Esophagus squamous epithelium (tissue), 4 donors: ENCODE measurements around the gene ANO8.

Experiments used
- POLR2A ChIP-seq, 4 donors: fragments of 450-650 bp; IDR thresholded peaks; one replicate each; pipeline ENCODE4 v1.6.1; 2017; ENCODE audit warnings: antibody characterized with exemption in 4 of 4, mild to moderate bottlenecking in 4 of 4, moderate library complexity in 3 of 4
- TF ChIP-seq, protein P1 (sequence below), 6 experiments: fragments of 450-650 bp in 4 of 6; fragments of 200-600 bp in 2 of 6; sonication (generic) in 2 of 6; IDR thresholded peaks; one replicate each; pipeline ENCODE4 v1.5.1; 2016 to 2019; ENCODE audit warnings: antibody characterized with exemption in 6 of 6, mild to moderate bottlenecking in 4 of 6, moderate library complexity in 4 of 6

DNA sequence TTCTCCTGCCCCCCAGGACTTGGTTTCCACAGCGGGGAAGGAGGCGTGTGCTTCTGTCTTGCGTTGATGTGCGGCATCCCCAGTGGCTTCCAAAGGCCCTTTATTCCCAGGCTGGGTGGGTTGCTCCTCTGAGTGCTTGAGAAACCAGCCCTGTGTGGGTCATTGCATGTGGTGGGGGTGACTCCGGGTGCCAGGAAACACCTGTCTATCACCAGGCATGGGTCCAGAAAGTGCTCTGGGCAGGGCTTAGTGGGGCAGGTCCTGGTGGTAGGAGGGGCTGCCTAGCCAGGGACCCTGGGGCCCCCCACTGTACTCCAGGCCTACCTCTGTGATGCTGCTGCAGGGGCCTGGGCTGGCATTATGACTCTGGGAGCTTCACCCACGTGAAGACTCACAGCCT, 15.7 kb downstream of the ANO8 start:
- TF ChIP-seq, protein P1, sequence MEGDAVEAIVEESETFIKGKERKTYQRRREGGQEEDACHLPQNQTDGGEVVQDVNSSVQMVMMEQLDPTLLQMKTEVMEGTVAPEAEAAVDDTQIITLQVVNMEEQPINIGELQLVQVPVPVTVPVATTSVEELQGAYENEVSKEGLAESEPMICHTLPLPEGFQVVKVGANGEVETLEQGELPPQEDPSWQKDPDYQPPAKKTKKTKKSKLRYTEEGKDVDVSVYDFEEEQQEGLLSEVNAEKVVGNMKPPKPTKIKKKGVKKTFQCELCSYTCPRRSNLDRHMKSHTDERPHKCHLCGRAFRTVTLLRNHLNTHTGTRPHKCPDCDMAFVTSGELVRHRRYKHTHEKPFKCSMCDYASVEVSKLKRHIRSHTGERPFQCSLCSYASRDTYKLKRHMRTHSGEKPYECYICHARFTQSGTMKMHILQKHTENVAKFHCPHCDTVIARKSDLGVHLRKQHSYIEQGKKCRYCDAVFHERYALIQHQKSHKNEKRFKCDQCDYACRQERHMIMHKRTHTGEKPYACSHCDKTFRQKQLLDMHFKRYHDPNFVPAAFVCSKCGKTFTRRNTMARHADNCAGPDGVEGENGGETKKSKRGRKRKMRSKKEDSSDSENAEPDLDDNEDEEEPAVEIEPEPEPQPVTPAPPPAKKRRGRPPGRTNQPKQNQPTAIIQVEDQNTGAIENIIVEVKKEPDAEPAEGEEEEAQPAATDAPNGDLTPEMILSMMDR (IDR thresholded peaks at IDR 0.05) = no peak
- no peak for TF ChIP-seq POLR2A (IDR thresholded peaks at IDR 0.05)
